HG03460 (cell line): ENCODE data around the gene RNF113B.

Experiments used
- ATAC-seq: cut with Tn5 transposase; IDR thresholded peaks from one replicate; pipeline ENCODE4 v1.9.1; 2021; ENCODE audit not compliant: unreplicated experiment

Gene RNF113B

GRCh38 chr13:98204546-98204945, 27.5 kb upstream of the RNF113B start:
- no peak for ATAC-seq

GRCh38 chr13:98203646-98204326, 26.7 kb upstream of the RNF113B start:
- no peak for ATAC-seq

- ATAC-seq, result no peak
These were observed 24.9 kb upstream of the RNF113B start for GRCh38 chr13:98201984-98202383.

GRCh38 chr13:98201189-98201588, 24.1 kb upstream of the RNF113B start:
- no peak for ATAC-seq

- no peak for ATAC-seq
These were observed 23.3 kb upstream of the RNF113B start for GRCh38 chr13:98200211-98200878.

GRCh38 chr13:98199480-98199879, 22.4 kb upstream of the RNF113B start:
- no peak for ATAC-seq

GRCh38 chr13:98198683-98199082, 21.6 kb upstream of the RNF113B start:
- no peak for ATAC-seq

- ATAC-seq, result no peak
These were observed 18.2 kb upstream of the RNF113B start for GRCh38 chr13:98195054-98195791.

GRCh38 chr13:98192008-98192407, 14.9 kb upstream of the RNF113B start:
- no peak for ATAC-seq

GRCh38 chr13:98190889-98191444, 13.9 kb upstream of the RNF113B start:
- ATAC-seq, result no peak

- ATAC-seq, result no peak
These were observed 12.9 kb upstream of the RNF113B start for GRCh38 chr13:98189841-98190505.

- no peak for ATAC-seq
These were observed 11.6 kb upstream of the RNF113B start for GRCh38 chr13:98188544-98189166.

GRCh38 chr13:98187965-98188261, 10.8 kb upstream of the RNF113B start:
- no peak for ATAC-seq

GRCh38 chr13:98187155-98187964, 10.3 kb upstream of the RNF113B start:
- no peak for ATAC-seq

GRCh38 chr13:98184792-98185191, 7.7 kb upstream of the RNF113B start:
- ATAC-seq, result no peak

GRCh38 chr13:98182589-98182988, 5.5 kb upstream of the RNF113B start:
- ATAC-seq, result no peak

- ATAC-seq, result no peak
These were observed 5.1 kb upstream of the RNF113B start for GRCh38 chr13:98182153-98182552.

GRCh38 chr13:98181111-98181815, 4.2 kb upstream of the RNF113B start:
- ATAC-seq, result no peak

GRCh38 chr13:98180092-98180491, 3.0 kb upstream of the RNF113B start:
- ATAC-seq, result no peak

GRCh38 chr13:98175823-98176222, 1.2 kb downstream of the RNF113B start:
- no peak for ATAC-seq
